IMR-90 (cell line): ENCODE data around the gene SLC30A5. TPM values are rescaled to one million over a fixed set of nuclear protein-coding genes. Genes with fewer than 3 reads are reported as not detected.
"Not testable (repeated sequence)": the region's sequence is repeated elsewhere in the genome, so short reads cannot be mapped to it uniquely, and the experiment has no call there.

Experiments
- ATAC-seq: fragments of 200-7000 bp; cut with Tn5 transposase; 2 replicates; pipeline ENCODE4 v1.9.1; 2020; ENCODE audit warnings: low read depth, mild to moderate bottlenecking, moderate library complexity
- BruUV-seq: library from RNA; stranded (reverse); fragments of 400-500 nt; replicated peaks from 2 replicates; lab custom pipeline; 2021; lab: Mats Ljungman, UMichigan
- CTCF ChIA-PET: fragments of 300-600 bp; formaldehyde crosslinking; extraction: SDS; loops from one replicate; lab custom pipeline; 2021; ENCODE audit warnings: antibody characterized with exemption; lab: Yijun Ruan, JAX
- POLR2A ChIA-PET: fragments of 300-600 bp; sonication (Branson Sonifier 250); formaldehyde crosslinking; loops from one replicate; lab custom pipeline; 2022; ENCODE audit warnings: antibody characterized with exemption; ENCODE audit not compliant: unreplicated experiment; lab: Charles Lee
- DNase-seq: peaks from one replicate; pipeline ENCODE4 v3.0.0; 2013
- H2AFZ ChIP-seq: replicated peaks from 2 replicates; pipeline ENCODE3; 2013; ENCODE audit warnings: low read length, mild to moderate bottlenecking; ENCODE audit not compliant: poor library complexity
- H2AK5ac ChIP-seq: 2 replicates; pipeline ENCODE4 v1.6.1; 2013; ENCODE audit warnings: low read depth, low read length, inconsistent platforms
- H2AK9ac ChIP-seq: replicated peaks from 2 replicates; pipeline ENCODE3; 2013; ENCODE audit warnings: mild to moderate bottlenecking, low read depth, low read length, moderate library complexity; ENCODE audit not compliant: poor library complexity
- H2BK120ac ChIP-seq: 2 replicates; pipeline ENCODE4 v1.6.1; 2013; ENCODE audit warnings: low read depth, low read length, inconsistent platforms
- H2BK15ac ChIP-seq: 3 replicates; pipeline ENCODE4 v1.6.1; 2013; ENCODE audit warnings: low read depth, low read length, inconsistent platforms
- H2BK20ac ChIP-seq: 2 replicates; pipeline ENCODE4 v1.6.1; 2013; ENCODE audit warnings: low read depth, mild to moderate bottlenecking, inconsistent platforms, low read length, moderate library complexity
- H2BK5ac ChIP-seq: 2 replicates; pipeline ENCODE4 v1.6.1; 2013; ENCODE audit warnings: mild to moderate bottlenecking, low read depth, low read length, inconsistent platforms; ENCODE audit not compliant: poor library complexity, severe bottlenecking
- H3K14ac ChIP-seq: replicated peaks from 2 replicates; pipeline ENCODE4 v1.6.1; 2013; ENCODE audit warnings: low read depth, low read length, inconsistent platforms
- H3K18ac ChIP-seq: 2 replicates; pipeline ENCODE4 v1.6.1; 2013; ENCODE audit warnings: low read depth, low read length, control low read depth
- H3K23ac ChIP-seq: 2 replicates; pipeline ENCODE4 v1.6.1; 2013; ENCODE audit warnings: low read depth, low read length, inconsistent platforms
- H3K27ac ChIP-seq: 2 replicates; pipeline ENCODE4 v1.5.1; 2013; ENCODE audit warnings: mild to moderate bottlenecking, control low read depth, low read length; ENCODE audit not compliant: insufficient read depth
- H3K27me3 ChIP-seq: 2 replicates; pipeline ENCODE4 v1.6.1; 2013; ENCODE audit warnings: low read length; ENCODE audit not compliant: control insufficient read depth, insufficient read depth
- H3K36me3 ChIP-seq: 2 replicates; pipeline ENCODE4 v1.6.1; 2013; ENCODE audit warnings: low read length, mixed read lengths; ENCODE audit not compliant: control insufficient read depth, insufficient read depth
- H3K4ac ChIP-seq: 2 replicates; pipeline ENCODE4 v1.6.1; 2013; ENCODE audit warnings: low read depth, low read length, inconsistent platforms
- H3K4me1 ChIP-seq: 2 replicates; pipeline ENCODE4 v1.6.1; 2013; ENCODE audit warnings: low read length, mixed read lengths; ENCODE audit not compliant: control insufficient read depth, insufficient read depth
- H3K4me2 ChIP-seq: 2 replicates; pipeline ENCODE4 v1.6.1; 2013; ENCODE audit warnings: low read depth, mild to moderate bottlenecking, control low read depth, low read length, moderate library complexity
- H3K4me3 ChIP-seq: 2 replicates; pipeline ENCODE4 v1.5.1; 2013; ENCODE audit warnings: low read depth, mild to moderate bottlenecking, control low read depth, low read length, moderate library complexity; ENCODE audit not compliant: insufficient read depth
- H3K56ac ChIP-seq: 2 replicates; pipeline ENCODE4 v1.6.1; 2013; ENCODE audit warnings: low read length, inconsistent platforms; ENCODE audit not compliant: insufficient read depth; ENCODE audit errors: extremely low read depth
- H3K79me1 ChIP-seq, 2 experiments: 2 replicates each; pipeline ENCODE4 v1.6.1; 2013; ENCODE audit warnings: low read length in 2 of 2, inconsistent platforms in 1 of 2, low read depth in 1 of 2
- H3K9ac ChIP-seq: 2 replicates; pipeline ENCODE4 v1.6.1; 2013; ENCODE audit warnings: low read depth, low read length, control low read depth
- H3K9me1 ChIP-seq: 2 replicates; pipeline ENCODE4 v1.6.1; 2013; ENCODE audit warnings: low read length, inconsistent platforms; ENCODE audit not compliant: insufficient read depth
- H3K9me3 ChIP-seq: 2 replicates; pipeline ENCODE4 v1.6.1; 2013; ENCODE audit warnings: low read length; ENCODE audit not compliant: control insufficient read depth, insufficient read depth
- H4K20me1 ChIP-seq: 2 replicates; pipeline ENCODE4 v1.6.1; 2013; ENCODE audit warnings: low read length, inconsistent platforms; ENCODE audit not compliant: insufficient read depth
- H4K5ac ChIP-seq: 2 replicates; pipeline ENCODE4 v1.6.1; 2013; ENCODE audit warnings: mild to moderate bottlenecking, low read depth, low read length, control low read depth
- H4K8ac ChIP-seq, 2 experiments: 2 replicates each; pipeline ENCODE4 v1.6.1; 2013; ENCODE audit warnings: low read depth in 2 of 2, low read length in 2 of 2, control low read depth in 1 of 2, inconsistent platforms in 1 of 2
- H4K91ac ChIP-seq: 2 replicates; pipeline ENCODE4 v1.6.1; 2013; ENCODE audit warnings: low read depth, low read length, inconsistent platforms; ENCODE audit not compliant: insufficient read depth
- BHLHE40 ChIP-seq: fragments of 150-350 bp; IDR thresholded peaks from 2 replicates; pipeline ENCODE4 v1.6.1; 2016; ENCODE audit warnings: mild to moderate bottlenecking, low read depth, low read length
- CEBPB ChIP-seq: IDR thresholded peaks from 2 replicates; pipeline ENCODE4 v1.6.1; 2012; ENCODE audit warnings: low read depth, low read length, improper control_type of control experiment
- NFE2L2 ChIP-seq: fragments of 150-350 bp; IDR thresholded peaks from 2 replicates; pipeline ENCODE4 v1.6.1; 2016; ENCODE audit warnings: low read depth, mild to moderate bottlenecking, low read length
- POLR2A ChIP-seq: IDR thresholded peaks from 2 replicates; pipeline ENCODE4 v1.6.1; 2012; ENCODE audit warnings: mild to moderate bottlenecking, low read depth, low read length
- RAD21 ChIP-seq: IDR thresholded peaks from 2 replicates; pipeline ENCODE4 v1.6.1; 2012; ENCODE audit warnings: low read length, improper control_type of control experiment
- RCOR1 ChIP-seq: IDR thresholded peaks from 2 replicates; pipeline ENCODE4 v1.6.1; 2012; ENCODE audit warnings: mild to moderate bottlenecking, low read length, improper control_type of control experiment; ENCODE audit not compliant: insufficient replicate concordance
- SMC3 ChIP-seq: fragments of 150-350 bp; IDR thresholded peaks from 2 replicates; pipeline ENCODE4 v1.6.1; 2016; ENCODE audit warnings: low read depth, mild to moderate bottlenecking, antibody characterized with exemption, low read length, moderate library complexity
- WGBS, 2 experiments: methylation state at CpG; one replicate each; pipeline versions ENCODE4 v1.1.5 to v1.1.7; 2013; ENCODE audit warnings: missing lambda C conversion rate in 2 of 2; ENCODE audit not compliant: insufficient read length in 1 of 2; ENCODE audit errors: extremely low coverage in 2 of 2; 5-methylcytosine and 5-hydroxymethylcytosine counted together
- dilution Hi-C: fragments of 300-500 bp; cut with HindIII; formaldehyde crosslinking; loops from one replicate; pipeline ENCODE4 v1.14.3; 2018; ENCODE audit warnings: low sequenced_read_pairs; ENCODE audit not compliant: unreplicated experiment
- in situ Hi-C: fragments of 300-500 bp; cut with MboI; formaldehyde crosslinking; loops from 3 replicates; pipeline ENCODE4 v1.14.3; 2019; ENCODE audit warnings: low sequenced_read_pairs, inconsistent platforms, mixed read lengths
- intact Hi-C: fragments of 100-400 bp; cut with micrococcal nuclease; formaldehyde crosslinking; loops from 2 replicates; pipeline ENCODE4 v1.10.0; 2022
- polyA plus RNA-seq, 3 experiments: library from polyadenylated mRNA; depleted of rRNA; stranded (reverse); fragments of >200 nt; gene quantifications; 2 replicates each; pipeline ENCODE4 v1.2.3, GENCODE V29; 2012; ENCODE audit warnings: low replicate concordance in 1 of 3
- total RNA-seq: library from RNA; depleted of rRNA; stranded (reverse); fragments of >200 nt; gene quantifications from 2 replicates; pipeline ENCODE4 v1.2.3, GENCODE V29; 2012

Gene SLC30A5
- total and polyA plus RNA-seq, 2 of the 4 experiments (the other 2 are of a cell fraction), result 21.2 to 34.8 TPM

DNA sequence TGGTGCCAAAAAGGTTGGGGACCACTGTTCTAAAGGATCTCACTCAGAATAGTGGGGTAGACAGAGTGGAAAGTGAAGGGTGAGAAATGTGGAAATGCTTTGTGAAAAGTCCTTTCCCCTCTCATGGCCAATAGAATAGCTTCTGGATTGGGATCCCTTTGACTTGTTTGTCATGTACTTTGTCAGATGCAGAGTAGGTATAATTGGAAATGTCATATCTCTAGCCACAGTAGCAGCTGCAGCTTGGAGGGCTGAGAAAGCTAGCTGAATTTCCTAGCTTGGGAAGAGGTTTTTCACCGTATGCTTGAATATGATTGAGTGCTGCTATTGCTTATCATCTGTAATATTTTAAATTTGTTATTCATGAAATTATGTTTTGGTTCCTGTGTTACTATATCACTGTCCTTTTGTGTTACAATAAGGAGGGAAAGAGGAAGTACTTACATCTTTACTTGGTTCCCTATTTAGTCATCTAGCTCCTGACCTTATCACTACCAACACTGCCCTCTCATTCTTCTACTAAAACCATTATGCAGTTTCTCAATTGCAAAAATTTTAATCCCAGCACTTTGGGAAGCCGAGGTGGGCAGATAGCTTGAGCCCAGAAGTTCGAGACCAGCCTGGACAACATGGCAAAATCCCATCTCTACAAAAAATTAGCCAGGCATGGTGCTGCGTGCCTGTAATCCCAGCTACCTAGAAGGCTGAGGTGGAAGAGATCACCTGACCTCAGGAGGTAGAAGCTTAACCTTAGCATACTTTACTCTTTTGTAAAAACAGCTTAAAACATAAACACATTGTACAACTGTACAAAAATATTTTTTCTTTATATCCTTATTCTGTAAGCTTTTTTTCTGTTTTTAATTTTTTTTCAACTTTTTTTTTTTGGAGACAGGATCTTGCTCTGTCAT lies 12.4 kb downstream of the SLC30A5 start:
- Histone ChIP-seq H3K4me2 (no peak overlapping the region), H3K14ac (no peak overlapping the region), H3K9ac (no peak overlapping the region; the same call in 1 of the 2 replicates), H3K56ac (no peak overlapping the region), H2BK120ac (no peak overlapping the region), H3K36me3 (peaks cover 32% of the 10 kb centered on the region), H4K91ac (no peak overlapping the region), H3K79me1 (peaks cover 12 to 19% of the 10 kb centered on the region in 2 experiments), H2BK15ac (no peak overlapping the region), H3K18ac (no peak overlapping the region), H2AK5ac (no peak overlapping the region), H3K4me1 (no peaks in the 10 kb centered on the region), H3K9me1 (no peaks in the 10 kb centered on the region), H2BK5ac (no peak overlapping the region), H3K27me3 (no peaks in the 10 kb centered on the region), H2AFZ (no peak overlapping the region), H2AK9ac (no peak overlapping the region), H2BK20ac (no peak overlapping the region), H3K4ac (no peak overlapping the region), H3K23ac (no peak overlapping the region), H3K27ac (no peak overlapping the region), H4K20me1 (no peaks in the 10 kb centered on the region), H4K5ac (no peak overlapping the region), H3K4me3 (no peak overlapping the region), H4K8ac (no peak overlapping the region), H3K9me3 (no peaks in the 10 kb centered on the region)
- TF ChIP-seq NFE2L2, result no peak
- no peak for TF ChIP-seq CEBPB
- no peak for TF ChIP-seq BHLHE40
- no peak for TF ChIP-seq SMC3
- no peak for TF ChIP-seq RAD21
- TF ChIP-seq RCOR1, result no peak
- TF ChIP-seq POLR2A, result no peak
- in situ Hi-C loops (no loop called here), dilution Hi-C loops (no loop called here), intact Hi-C loops (no loop called here)
- DNase-seq (no peak), ATAC-seq (no peak)
- POLR2A ChIA-PET, result no interaction called here
- BruUV-seq, result no TSS peak
- CTCF ChIA-PET, result interaction anchor here (0.6 to 1.3 kb wide), 4 partner anchors 10 to 1789 kb away, joined by 3 to 6 read pairs (median 4); partner anchors contain the start of gene SLC30A5
- no CpG with 5 or more reads among the region's 4 CpGs for WGBS, 2 experiments

DNA sequence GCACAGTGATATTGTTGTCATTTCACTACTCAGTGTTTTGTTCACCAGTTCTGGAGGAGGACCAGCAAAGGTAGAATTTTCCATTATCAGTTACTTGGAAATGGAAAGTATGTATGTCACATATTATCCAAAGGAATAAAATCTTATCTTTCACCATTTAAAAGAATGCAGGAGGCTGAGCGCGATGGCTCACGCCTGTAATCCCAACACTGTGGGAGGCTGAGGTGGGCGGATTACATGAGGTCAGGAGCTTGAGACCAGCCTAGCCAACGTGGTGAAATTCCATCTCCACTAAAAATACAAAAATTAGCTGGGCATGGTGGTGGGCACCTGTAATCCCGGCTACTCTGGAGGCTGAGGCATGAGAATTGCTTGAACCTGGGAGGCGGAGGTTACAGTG lies 14.6 kb downstream of the SLC30A5 start:
- H3K9me1 ChIP-seq, H3K4me3 ChIP-seq, H2AK9ac ChIP-seq, H3K14ac ChIP-seq, H3K9me3 ChIP-seq, H3K56ac ChIP-seq, H3K9ac ChIP-seq, H2BK15ac ChIP-seq, H4K91ac ChIP-seq, H3K18ac ChIP-seq, POLR2A ChIA-PET, H4K8ac ChIP-seq, H3K4ac ChIP-seq, H4K5ac ChIP-seq, BruUV-seq, H2AFZ ChIP-seq, H2BK20ac ChIP-seq, dilution Hi-C loops, in situ Hi-C loops, H3K27me3 ChIP-seq, H2BK5ac ChIP-seq, H3K27ac ChIP-seq, H4K20me1 ChIP-seq, intact Hi-C loops, H2AK5ac ChIP-seq, ATAC-seq, H3K4me1 ChIP-seq, CTCF ChIA-PET, H2BK120ac ChIP-seq, DNase-seq, H3K23ac ChIP-seq, H3K4me2 ChIP-seq: not testable (repeated sequence)
- WGBS, 2 experiments, result no CpG with 5 or more reads among the region's 7 CpGs
- H3K79me1 ChIP-seq, result peaks cover 11 to 12% of the 10 kb centered on the region in 2 experiments
- peaks cover 28% of the 10 kb centered on the region for H3K36me3 ChIP-seq
